ENCODE measurements around the gene SLC24A5.
A peak's percentile ranks its signal among the peaks of the same experiment; 100 is the strongest.

Gene SLC24A5

GRCh38 chr15:48109212-48109611, 11.6 kb upstream of the SLC24A5 start:
- DNase-seq: no peak
- in situ Hi-C loops (cut with MboI; ENCODE audit: low pct_unique_long_range_greater_than_20kb, low sequenced_read_pairs): no loop called here

GRCh38 chr15:48109856-48110531, 10.8 kb upstream of the SLC24A5 start:
- in situ Hi-C loops (cut with MboI; ENCODE audit: low pct_unique_long_range_greater_than_20kb, low sequenced_read_pairs): no loop called here

DNA sequence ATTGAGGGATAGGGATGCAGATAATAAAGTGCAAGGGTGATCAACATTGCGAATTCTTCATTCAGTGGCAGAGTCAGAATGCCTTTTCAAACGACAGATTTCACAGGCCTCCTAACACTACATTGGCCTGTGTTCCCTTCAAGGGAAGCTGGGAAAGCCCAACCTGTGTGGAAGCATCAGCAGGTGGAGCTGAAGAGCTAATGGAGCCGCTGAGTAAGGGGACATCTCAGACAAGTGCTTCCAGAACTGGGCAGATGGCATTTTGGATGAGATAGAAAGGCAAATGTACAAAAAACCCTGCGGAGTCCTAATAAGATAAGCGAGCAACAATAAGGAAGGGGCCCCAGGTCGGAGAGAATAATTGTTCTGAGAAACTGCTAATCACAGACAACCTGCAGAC, 8.5 kb upstream of the SLC24A5 start:
- peak; percentile 23 for DNase-seq
- in situ Hi-C loops (cut with MboI; ENCODE audit: low pct_unique_long_range_greater_than_20kb, low sequenced_read_pairs): no loop called here

More at GRCh38 chr15:48109856-48110531, 10.8 kb upstream of the SLC24A5 start:
- no peak for DNase-seq

- in situ Hi-C loops (cut with MboI; ENCODE audit: low pct_unique_long_range_greater_than_20kb, low sequenced_read_pairs): no loop called here
- DNase-seq: no peak
These were observed 1.5 kb upstream of the SLC24A5 start for GRCh38 chr15:48119277-48119676.

GRCh38 chr15:48121849-48122248, 1.1 kb downstream of the SLC24A5 start:
- DNase-seq: no peak
- in situ Hi-C loops (cut with MboI; ENCODE audit: low pct_unique_long_range_greater_than_20kb, low sequenced_read_pairs): no loop called here

GRCh38 chr15:48126667-48127355, 6.0 kb downstream of the SLC24A5 start:
- no peak for DNase-seq
- in situ Hi-C loops (cut with MboI; ENCODE audit: low pct_unique_long_range_greater_than_20kb, low sequenced_read_pairs): no loop called here

- in situ Hi-C loops (cut with MboI; ENCODE audit: low pct_unique_long_range_greater_than_20kb, low sequenced_read_pairs): no loop called here
- peak; percentile 29 for DNase-seq
These were observed 10.5 kb downstream of the SLC24A5 start for GRCh38 chr15:48131324-48131723.

DNA sequence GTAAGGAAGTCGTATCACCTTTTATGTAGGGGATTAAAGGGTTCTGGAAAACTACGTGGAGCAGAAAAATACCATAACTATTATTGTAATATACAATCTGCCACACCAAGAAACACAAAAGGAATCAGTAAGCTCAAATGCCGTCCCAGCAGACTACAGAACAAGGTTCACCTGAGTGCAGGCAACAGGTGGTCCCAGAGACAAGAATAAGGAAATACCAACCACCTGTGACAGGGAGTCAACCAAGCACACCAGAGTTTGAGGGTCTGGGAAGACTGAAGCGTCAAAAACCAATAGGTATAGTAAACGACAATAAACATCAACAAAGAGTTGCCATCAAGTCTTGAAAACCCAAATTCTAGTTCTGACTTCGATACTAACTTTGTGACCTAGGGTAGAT, 12.1 kb downstream of the SLC24A5 start:
- in situ Hi-C loops (cut with MboI; ENCODE audit: low pct_unique_long_range_greater_than_20kb, low sequenced_read_pairs): no loop called here

DNA sequence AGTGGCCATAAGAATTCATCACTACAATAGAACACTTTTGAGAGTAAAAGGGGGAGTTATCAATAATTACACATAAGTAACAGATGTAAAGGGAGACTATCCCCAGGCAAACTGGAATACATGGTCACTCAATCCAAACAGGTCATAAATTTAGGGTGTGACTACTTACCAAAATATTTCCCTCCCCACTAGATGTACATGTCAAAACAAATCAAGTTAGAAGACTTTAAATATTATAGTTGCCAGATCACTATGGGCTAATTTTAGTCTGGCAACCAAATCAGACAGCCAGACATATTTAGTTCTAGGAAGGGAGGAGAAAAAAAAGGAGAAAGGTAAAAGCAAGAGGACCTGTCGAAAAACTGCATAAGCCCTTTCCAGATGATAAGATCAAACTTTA, 23.1 kb downstream of the SLC24A5 start:
- in situ Hi-C loops (cut with MboI; ENCODE audit: low pct_unique_long_range_greater_than_20kb, low sequenced_read_pairs): no loop called here
- no peak for DNase-seq

More for the DNA sequence above, 12.1 kb downstream of the SLC24A5 start:
- DNase-seq: no peak

DNA sequence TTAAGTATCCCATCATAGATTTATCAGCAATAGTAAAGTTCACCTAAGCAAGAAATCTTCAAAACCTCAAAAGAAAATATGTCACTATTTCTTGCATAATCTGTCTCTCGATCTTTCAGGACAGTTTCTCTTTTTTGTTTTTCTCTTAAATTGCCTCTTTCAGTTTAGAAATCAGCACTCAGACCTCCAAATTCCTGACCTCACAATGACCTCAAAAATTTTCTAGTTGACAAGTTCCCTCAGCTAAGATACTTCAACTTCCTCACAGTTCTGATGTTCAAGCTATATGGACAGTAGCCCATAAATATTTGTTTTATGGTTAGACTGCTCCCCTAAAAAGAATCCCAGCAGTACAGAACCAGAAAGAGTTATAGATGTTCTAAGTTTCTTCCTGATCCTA, 24.1 kb downstream of the SLC24A5 start:
- in situ Hi-C loops (cut with MboI; ENCODE audit: low pct_unique_long_range_greater_than_20kb, low sequenced_read_pairs): no loop called here

DNA sequence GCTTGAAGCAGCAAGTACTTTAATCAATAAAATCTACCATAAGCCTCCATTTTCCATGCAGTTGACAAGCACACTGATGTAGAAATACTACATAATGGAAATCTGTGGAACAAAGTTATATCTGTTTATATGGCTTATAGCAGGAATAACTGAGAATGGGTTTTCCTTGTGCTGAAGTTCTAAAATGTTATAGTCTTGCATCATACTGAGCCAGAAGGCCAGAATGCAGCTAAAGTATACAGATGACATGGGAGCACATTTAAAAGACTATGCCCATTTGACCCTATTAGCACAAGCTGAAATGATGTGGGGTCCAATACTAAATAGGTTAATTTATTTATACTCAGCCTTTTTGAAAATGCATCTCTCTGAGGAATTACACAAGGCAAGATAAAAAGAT, 25.1 kb downstream of the SLC24A5 start:
- DNase-seq: no peak
- in situ Hi-C loops (cut with MboI; ENCODE audit: low pct_unique_long_range_greater_than_20kb, low sequenced_read_pairs): no loop called here

More for the DNA sequence above, 24.1 kb downstream of the SLC24A5 start:
- peak; percentile 42 for DNase-seq

DNA sequence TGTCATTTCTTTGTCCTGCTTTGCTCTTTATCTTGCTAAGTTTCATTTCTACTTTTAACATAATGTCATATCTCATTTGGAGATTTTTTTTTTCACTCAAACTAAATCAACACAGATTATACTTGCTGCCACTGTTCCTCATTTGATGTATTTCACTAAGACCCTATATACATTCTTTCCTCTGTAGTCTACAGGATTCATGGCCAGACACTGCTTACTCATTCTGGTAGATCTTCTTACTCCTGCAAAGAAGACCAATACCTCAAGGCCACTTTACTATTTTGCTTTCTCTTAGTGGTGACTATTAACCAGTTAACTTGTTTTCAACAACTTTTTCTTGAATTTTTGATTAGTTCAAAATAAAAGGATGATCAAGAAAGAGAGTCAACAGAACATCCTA, 26.6 kb downstream of the SLC24A5 start:
- DNase-seq: no peak

GRCh38 chr15:48149858-48150257, 29.1 kb downstream of the SLC24A5 start:
- in situ Hi-C loops (cut with MboI; ENCODE audit: low pct_unique_long_range_greater_than_20kb, low sequenced_read_pairs): no loop called here
- no peak for DNase-seq

More for the DNA sequence above, 26.6 kb downstream of the SLC24A5 start:
- in situ Hi-C loops (cut with MboI; ENCODE audit: low pct_unique_long_range_greater_than_20kb, low sequenced_read_pairs): no loop called here

GRCh38 chr15:48153526-48153925, 32.7 kb downstream of the SLC24A5 start:
- no peak for DNase-seq
- in situ Hi-C loops (cut with MboI; ENCODE audit: low pct_unique_long_range_greater_than_20kb, low sequenced_read_pairs): no loop called here

- DNase-seq: no peak
- in situ Hi-C loops (cut with MboI; ENCODE audit: low pct_unique_long_range_greater_than_20kb, low sequenced_read_pairs): no loop called here
These were observed 47.8 kb downstream of the SLC24A5 start for GRCh38 chr15:48168616-48169015.

DNA sequence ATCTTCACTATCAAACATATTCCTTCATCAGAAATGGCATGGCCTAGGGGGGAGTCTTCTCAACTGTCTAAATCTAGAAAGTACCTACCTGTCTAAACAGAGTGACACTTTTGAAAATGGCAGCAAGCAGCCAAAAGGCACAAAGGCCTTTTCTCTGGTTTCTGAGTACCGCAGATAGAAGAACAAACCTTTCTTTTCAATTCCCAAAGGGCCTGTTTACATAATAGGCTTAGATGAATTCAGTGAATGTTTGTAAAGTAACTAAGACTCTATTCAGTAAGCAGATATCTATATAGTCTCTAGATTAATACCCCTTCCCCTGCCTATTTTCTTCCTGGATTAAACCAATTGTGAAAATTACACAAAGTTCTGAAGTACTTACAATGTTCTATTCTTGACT, 50.2 kb downstream of the SLC24A5 start:
- DNase-seq: no peak
- in situ Hi-C loops (cut with MboI; ENCODE audit: low pct_unique_long_range_greater_than_20kb, low sequenced_read_pairs): no loop called here

DNA sequence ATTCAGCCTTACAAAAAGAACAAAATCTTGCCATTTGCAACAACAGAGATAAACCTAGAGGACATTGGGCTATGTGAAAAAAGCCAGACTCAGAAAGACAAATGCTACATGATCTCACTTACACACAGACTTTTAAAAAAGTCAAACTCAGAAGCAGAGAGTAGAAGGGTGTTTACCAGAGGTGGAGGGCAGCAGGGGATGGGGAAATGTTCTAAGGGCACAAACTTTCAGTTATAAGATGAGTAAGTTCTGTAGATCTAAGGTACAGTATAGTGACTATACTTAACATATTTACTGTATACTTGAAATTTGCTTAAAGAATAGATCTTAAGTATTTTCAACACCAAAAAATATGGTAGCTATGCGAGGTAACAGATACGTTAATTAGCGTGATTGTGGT, 54.3 kb downstream of the SLC24A5 start:
- in situ Hi-C loops (cut with MboI; ENCODE audit: low pct_unique_long_range_greater_than_20kb, low sequenced_read_pairs): no loop called here
- no peak for DNase-seq

GRCh38 chr15:48176112-48176511, 55.3 kb downstream of the SLC24A5 start:
- DNase-seq: no peak
- in situ Hi-C loops (cut with MboI; ENCODE audit: low pct_unique_long_range_greater_than_20kb, low sequenced_read_pairs): no loop called here

- in situ Hi-C loops (cut with MboI; ENCODE audit: low pct_unique_long_range_greater_than_20kb, low sequenced_read_pairs): no loop called here
- DNase-seq: no peak
These were observed 56.2 kb downstream of the SLC24A5 start for GRCh38 chr15:48176957-48177356.

GRCh38 chr15:48177383-48177765, 56.6 kb downstream of the SLC24A5 start:
- in situ Hi-C loops (cut with MboI; ENCODE audit: low pct_unique_long_range_greater_than_20kb, low sequenced_read_pairs): no loop called here
- peak; percentile 69 for DNase-seq

Measured in KBM-7 (cell line).